ENCODE measurements around the gene ARID3A.

The ARID3A gene

GRCh38 chr19:947090-947706 lies 21.4 kb downstream of the ARID3A start:
- Histone ChIP-seq H3K36me3 (ENCODE audit: insufficient read depth) (no peaks in the 10 kb centered on the region), H3K79me2 (ENCODE audit: insufficient read depth, low read depth) (no peaks in the 10 kb centered on the region; the same call in 1 of the 2 replicates), H4K20me1 (ENCODE audit: insufficient read depth) (no peaks in the 10 kb centered on the region), H3K27me3 (ENCODE audit: insufficient read depth, low read depth) (no peaks in the 10 kb centered on the region), H2AFZ (ENCODE audit: low read depth) (no peak overlapping the region), H3K4me3 (IDR thresholded peaks at IDR 0.05; ENCODE audit: insufficient read depth, low read depth, low read length) (no peak overlapping the region), H3K27ac (no peak overlapping the region), H3K9ac (no peak overlapping the region), H3K4me1 (ENCODE audit: low read depth, poor library complexity, severe bottlenecking) (no peaks in the 10 kb centered on the region), H3K4me2 (no peak overlapping the region)
- no peak for TF ChIP-seq CTCF (conservative IDR thresholded peaks at IDR 0.05; ENCODE audit: low read depth, low read length)

- H3K79me2 ChIP-seq (ENCODE audit: insufficient read depth, low read depth): no peaks in the 10 kb centered on the region; the same call in 1 of the 2 replicates
- H3K27ac ChIP-seq: no peak overlapping the region
- no peaks in the 10 kb centered on the region for H3K27me3 ChIP-seq (ENCODE audit: insufficient read depth, low read depth)
- H3K9ac ChIP-seq: no peak overlapping the region
- H3K4me1 ChIP-seq (ENCODE audit: low read depth, poor library complexity, severe bottlenecking): no peaks in the 10 kb centered on the region
- H2AFZ ChIP-seq (ENCODE audit: low read depth): no peak overlapping the region
- H4K20me1 ChIP-seq (ENCODE audit: insufficient read depth): no peaks in the 10 kb centered on the region
- H3K36me3 ChIP-seq (ENCODE audit: insufficient read depth): no peaks in the 10 kb centered on the region
- H3K4me3 ChIP-seq (IDR thresholded peaks at IDR 0.05; ENCODE audit: insufficient read depth, low read depth, low read length): no peak overlapping the region
- TF ChIP-seq CTCF (conservative IDR thresholded peaks at IDR 0.05; ENCODE audit: low read depth, low read length): no peak
- H3K4me2 ChIP-seq: no peak overlapping the region
Measured at GRCh38 chr19:947707-948539, 22.1 kb downstream of the ARID3A start.

GRCh38 chr19:948842-949496 lies 23.1 kb downstream of the ARID3A start:
- no peaks in the 10 kb centered on the region for H3K4me1 ChIP-seq (ENCODE audit: low read depth, poor library complexity, severe bottlenecking)
- no peak overlapping the region for H3K4me3 ChIP-seq (IDR thresholded peaks at IDR 0.05; ENCODE audit: insufficient read depth, low read depth, low read length)

More at GRCh38 chr19:948842-949496, 23.1 kb downstream of the ARID3A start:
- Histone ChIP-seq H2AFZ (ENCODE audit: low read depth) (no peak overlapping the region), H3K27ac (no peak overlapping the region), H4K20me1 (ENCODE audit: insufficient read depth) (no peaks in the 10 kb centered on the region), H3K9ac (no peak overlapping the region), H3K36me3 (ENCODE audit: insufficient read depth) (no peaks in the 10 kb centered on the region), H3K79me2 (ENCODE audit: insufficient read depth, low read depth) (no peaks in the 10 kb centered on the region; the same call in 1 of the 2 replicates), H3K27me3 (ENCODE audit: insufficient read depth, low read depth) (no peaks in the 10 kb centered on the region), H3K4me2 (no peak overlapping the region)
- TF ChIP-seq CTCF (conservative IDR thresholded peaks at IDR 0.05; ENCODE audit: low read depth, low read length): no peak

Data from KMS-11 (cell line).